ENCODE measurements around the gene LHFPL6.
A peak's percentile ranks its signal among the peaks of the same experiment; 100 is the strongest.

LHFPL6 gene

DNA sequence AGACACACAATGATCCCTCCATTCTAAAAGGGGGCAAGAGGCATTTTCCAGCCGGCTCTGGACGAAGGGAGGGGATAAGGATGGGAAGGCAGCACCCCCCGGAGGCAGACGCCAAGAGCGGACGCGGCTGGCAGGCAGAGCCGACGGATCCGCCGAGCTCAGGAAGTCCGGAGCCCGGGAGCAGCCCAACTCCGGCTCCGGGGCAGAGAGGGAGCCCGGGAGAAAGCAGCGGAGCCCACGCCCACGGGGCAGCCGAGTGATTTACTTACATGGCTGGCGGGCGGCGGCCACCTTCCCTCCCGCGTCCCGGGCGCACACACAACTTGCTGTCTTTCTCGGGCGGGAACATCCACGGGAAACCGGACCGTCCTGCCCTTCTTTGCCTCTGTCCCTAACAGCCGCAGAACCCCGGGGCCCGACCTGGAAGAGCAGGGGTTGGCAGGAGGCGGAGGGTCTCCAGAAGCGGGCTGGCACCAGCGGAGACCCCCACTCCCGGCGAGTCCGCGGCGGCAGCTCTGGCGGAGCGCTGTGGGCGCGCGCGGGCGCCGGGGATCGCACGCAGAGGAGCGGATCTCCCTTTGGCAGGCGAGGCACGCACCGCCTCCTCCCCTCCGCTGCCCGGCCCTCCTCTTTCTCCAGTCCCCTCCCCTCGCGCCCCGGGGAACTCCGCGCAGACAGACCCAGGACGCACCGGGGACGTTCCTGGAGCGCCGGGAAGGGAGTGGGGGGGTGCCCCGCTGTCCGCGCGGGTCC, at the start of gene LHFPL6:
Gene LHFPL6, minus strand, starts transcription at position 580 of the 753 bp plus-strand sequence.
- TF ChIP-seq, protein P1, sequence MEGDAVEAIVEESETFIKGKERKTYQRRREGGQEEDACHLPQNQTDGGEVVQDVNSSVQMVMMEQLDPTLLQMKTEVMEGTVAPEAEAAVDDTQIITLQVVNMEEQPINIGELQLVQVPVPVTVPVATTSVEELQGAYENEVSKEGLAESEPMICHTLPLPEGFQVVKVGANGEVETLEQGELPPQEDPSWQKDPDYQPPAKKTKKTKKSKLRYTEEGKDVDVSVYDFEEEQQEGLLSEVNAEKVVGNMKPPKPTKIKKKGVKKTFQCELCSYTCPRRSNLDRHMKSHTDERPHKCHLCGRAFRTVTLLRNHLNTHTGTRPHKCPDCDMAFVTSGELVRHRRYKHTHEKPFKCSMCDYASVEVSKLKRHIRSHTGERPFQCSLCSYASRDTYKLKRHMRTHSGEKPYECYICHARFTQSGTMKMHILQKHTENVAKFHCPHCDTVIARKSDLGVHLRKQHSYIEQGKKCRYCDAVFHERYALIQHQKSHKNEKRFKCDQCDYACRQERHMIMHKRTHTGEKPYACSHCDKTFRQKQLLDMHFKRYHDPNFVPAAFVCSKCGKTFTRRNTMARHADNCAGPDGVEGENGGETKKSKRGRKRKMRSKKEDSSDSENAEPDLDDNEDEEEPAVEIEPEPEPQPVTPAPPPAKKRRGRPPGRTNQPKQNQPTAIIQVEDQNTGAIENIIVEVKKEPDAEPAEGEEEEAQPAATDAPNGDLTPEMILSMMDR (IDR thresholded peaks at IDR 0.05; ENCODE audit: low read depth, low read length): peak; percentile 48
- peak; percentile 47 for DNase-seq (ENCODE audit: extremely low read depth, low read depth)

DNA sequence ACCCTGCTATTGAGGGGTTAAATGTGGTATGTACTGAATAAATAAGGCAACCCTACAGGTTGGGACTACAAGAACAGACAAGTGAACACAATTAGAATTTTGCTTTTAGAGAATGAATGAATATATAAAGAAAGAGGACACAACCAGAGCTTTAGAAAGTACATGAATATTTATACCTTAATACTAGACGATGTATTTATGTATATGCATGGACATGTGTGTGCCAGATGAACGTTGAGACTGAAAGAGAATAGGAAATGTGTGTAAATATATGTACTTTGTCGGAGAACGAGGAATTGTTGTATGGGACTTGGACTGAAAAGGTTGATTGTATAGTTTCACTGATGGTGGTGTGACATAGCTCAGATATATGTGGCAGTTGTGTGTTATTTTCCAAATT, 43.1 kb upstream of the LHFPL6 start:
- TF ChIP-seq, protein P1 (IDR thresholded peaks at IDR 0.05; ENCODE audit: low read depth, low read length): no peak
- no peak for DNase-seq (ENCODE audit: extremely low read depth, low read depth)

DNA sequence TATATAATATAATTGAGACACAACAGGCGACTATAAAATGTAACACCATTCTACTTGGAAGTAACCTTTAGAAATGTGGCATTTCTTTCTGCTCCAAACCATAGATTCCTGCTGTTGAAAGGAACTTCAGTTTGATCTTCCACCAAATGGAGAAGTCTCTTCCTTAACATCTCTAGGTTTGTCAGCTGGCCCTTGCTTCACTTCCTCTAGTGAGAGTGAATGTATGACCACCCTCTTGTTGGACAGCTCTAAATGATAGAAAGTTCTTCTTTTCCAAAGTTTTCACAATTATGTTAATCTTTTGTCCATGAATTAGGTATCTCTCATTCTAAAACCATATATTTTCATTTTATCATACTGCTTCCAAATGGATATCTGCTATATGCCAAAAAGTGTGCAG, 38.7 kb upstream of the LHFPL6 start:
- DNase-seq (ENCODE audit: extremely low read depth, low read depth): no peak
- TF ChIP-seq, protein P1 (IDR thresholded peaks at IDR 0.05; ENCODE audit: low read depth, low read length): no peak

DNA sequence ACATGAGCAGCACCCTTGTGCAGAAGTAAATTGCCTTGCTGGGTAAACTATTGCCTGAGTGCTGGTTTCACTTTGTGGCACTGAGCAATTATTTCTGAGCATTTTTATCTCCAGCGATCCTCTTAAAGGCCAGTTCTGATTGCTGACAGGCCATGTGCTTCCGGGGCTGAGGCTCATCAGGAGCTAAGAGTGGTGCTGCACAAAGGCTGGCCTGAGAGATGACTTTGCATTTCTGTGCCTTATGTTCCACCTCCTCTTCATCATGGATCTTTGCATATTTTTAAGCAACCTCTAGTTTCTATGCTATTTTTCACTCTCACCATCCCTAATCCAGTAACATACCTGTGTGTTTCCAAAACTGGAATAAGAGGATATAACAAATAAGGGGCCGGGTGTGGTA, 34.9 kb upstream of the LHFPL6 start:
- DNase-seq (ENCODE audit: extremely low read depth, low read depth): no peak
- TF ChIP-seq, protein P1 (IDR thresholded peaks at IDR 0.05; ENCODE audit: low read depth, low read length): no peak

DNA sequence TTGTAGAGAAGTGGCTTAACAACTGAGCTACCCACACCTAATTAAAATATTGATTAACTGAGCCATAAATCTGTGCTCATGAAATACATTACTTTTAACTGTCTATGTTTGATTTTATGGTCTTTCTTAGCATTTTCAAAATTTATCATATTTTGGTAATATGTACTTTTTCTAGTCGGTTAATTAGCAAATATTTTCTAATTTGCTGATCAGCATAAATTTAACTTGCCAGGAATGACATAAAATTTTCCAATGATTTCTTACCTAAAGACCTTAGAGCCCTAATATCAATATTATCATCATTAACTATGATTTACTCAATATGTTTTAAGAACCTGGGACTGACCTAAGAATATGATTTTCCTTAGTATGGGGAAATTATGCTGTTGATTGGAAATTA, 32.6 kb upstream of the LHFPL6 start:
- no peak for DNase-seq (ENCODE audit: extremely low read depth, low read depth)
- TF ChIP-seq, protein P1 (IDR thresholded peaks at IDR 0.05; ENCODE audit: low read depth, low read length): no peak

DNA sequence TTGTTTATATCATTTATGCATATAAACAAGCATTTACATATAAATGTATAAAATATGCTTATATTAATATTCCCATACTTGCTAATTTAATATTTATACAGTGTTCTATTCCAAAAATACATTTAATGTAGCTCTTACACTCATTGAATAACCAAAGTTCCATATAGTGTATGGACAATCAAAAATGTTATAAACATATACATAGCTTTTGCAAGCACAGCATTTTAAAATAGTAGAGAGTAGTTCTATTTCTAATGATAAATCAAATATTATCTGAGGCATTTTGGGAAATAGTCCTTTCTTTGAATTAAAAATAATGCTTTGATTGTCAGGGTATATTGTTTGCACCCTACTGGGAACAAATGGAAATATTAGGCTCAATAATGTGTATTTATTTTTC, 30.0 kb upstream of the LHFPL6 start:
- TF ChIP-seq, protein P1 (IDR thresholded peaks at IDR 0.05; ENCODE audit: low read depth, low read length): no peak
- no peak for DNase-seq (ENCODE audit: extremely low read depth, low read depth)

DNA sequence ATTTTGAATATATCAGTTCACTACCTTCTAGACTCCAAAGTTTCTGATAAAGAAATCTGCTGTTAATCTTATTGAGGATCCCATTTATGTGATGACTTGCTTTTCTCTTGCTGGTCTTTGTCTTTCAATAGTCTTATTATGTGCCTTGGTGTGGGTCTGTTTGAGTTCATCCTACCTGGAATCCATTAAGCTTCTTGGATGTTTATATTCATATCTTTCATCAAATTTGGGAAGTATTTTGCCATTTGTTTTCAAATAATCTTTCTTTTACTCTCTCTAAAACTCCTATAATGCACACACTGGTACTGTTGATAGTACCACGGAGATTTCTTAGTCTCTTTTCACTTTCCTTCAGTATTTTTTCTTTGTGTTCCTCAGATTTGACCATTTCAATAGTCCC, 28.3 kb upstream of the LHFPL6 start:
- no peak for DNase-seq (ENCODE audit: extremely low read depth, low read depth)

More for the DNA sequence above, 28.3 kb upstream of the LHFPL6 start:
- TF ChIP-seq, protein P1 (IDR thresholded peaks at IDR 0.05; ENCODE audit: low read depth, low read length): no peak

Measured in AG09319 (cell line).